Measurements from ENCODE around the gene IL1A. TPM values are rescaled to one million over a fixed set of nuclear protein-coding genes. Genes with fewer than 3 reads are reported as not detected.
A peak's percentile ranks its signal among the peaks of the same experiment; 100 is the strongest.

IL1A gene
- total and polyA plus RNA-seq, 10 of the 15 experiments (the other 5 are each of a cell fraction or from before 2014, with no cell fraction given): 0.10 to 8.7 (median 6.9) TPM

DNA sequence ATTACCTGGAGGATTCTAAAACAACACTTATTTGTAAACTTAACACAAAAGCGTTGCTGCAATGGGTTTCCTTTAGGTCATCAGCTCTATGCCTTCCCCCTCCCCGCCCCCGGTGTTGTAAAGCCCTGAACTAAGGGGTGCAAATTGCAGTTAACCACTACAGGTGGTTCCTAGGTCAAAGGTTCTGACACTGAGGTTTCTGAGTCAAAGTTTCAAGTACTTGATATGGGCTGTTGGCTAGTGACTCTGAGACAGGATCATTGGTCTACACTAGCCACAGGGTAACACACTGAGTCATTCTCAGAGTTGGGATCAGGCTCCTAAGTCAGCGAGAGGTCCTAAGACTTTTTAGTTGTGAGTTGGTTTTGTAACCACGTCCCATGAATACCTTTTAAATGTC, 36.8 kb upstream of the IL1A start (continued):
- TF ChIP-seq, protein P1, sequence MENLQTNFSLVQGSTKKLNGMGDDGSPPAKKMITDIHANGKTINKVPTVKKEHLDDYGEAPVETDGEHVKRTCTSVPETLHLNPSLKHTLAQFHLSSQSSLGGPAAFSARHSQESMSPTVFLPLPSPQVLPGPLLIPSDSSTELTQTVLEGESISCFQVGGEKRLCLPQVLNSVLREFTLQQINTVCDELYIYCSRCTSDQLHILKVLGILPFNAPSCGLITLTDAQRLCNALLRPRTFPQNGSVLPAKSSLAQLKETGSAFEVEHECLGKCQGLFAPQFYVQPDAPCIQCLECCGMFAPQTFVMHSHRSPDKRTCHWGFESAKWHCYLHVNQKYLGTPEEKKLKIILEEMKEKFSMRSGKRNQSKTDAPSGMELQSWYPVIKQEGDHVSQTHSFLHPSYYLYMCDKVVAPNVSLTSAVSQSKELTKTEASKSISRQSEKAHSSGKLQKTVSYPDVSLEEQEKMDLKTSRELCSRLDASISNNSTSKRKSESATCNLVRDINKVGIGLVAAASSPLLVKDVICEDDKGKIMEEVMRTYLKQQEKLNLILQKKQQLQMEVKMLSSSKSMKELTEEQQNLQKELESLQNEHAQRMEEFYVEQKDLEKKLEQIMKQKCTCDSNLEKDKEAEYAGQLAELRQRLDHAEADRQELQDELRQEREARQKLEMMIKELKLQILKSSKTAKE (IDR thresholded peaks at IDR 0.05; ENCODE audit: low read depth, poor library complexity, severe bottlenecking): peak; percentile 89
- 0 out of 2 replicates have a peak, but pooled peaks have one; percentile 19 for TF ChIP-seq ZSCAN29 (IDR thresholded peaks at IDR 0.05)
- TF ChIP-seq TCF12 (IDR thresholded peaks at IDR 0.05; ENCODE audit: low read depth, low read length): peak; percentile 84; the same call in 1 of the 2 replicates
- no peak for TF ChIP-seq CBX5 (IDR thresholded peaks at IDR 0.05; ENCODE audit: low read depth)
- peak; percentile 87 for TF ChIP-seq IRF4 (IDR thresholded peaks at IDR 0.05; ENCODE audit: low read depth, low read length)
- peak; percentile 95 for TF ChIP-seq EED (IDR thresholded peaks at IDR 0.05; ENCODE audit: low read depth)
- TF ChIP-seq POU2F2 (IDR thresholded peaks at IDR 0.05; ENCODE audit: borderline replicate concordance, low read depth, low read length): 0 out of 3 replicates have a peak, but pooled peaks have one; percentile 43
- TF ChIP-seq CBFB (IDR thresholded peaks at IDR 0.05; ENCODE audit: low read depth): peak; percentile 79; the same call in 1 of the 2 replicates
- TF ChIP-seq IKZF2 (IDR thresholded peaks at IDR 0.05): peak; percentile 92 to 93
- TF ChIP-seq TCF7 (IDR thresholded peaks at IDR 0.05; ENCODE audit: borderline replicate concordance): no peak
- TF ChIP-seq SMARCA5 (IDR thresholded peaks at IDR 0.05): no peak
- TF ChIP-seq RUNX3 (IDR thresholded peaks at IDR 0.05; ENCODE audit: low read length): peak; percentile 97
- TF ChIP-seq CREB1 (IDR thresholded peaks at IDR 0.05; ENCODE audit: low read depth): peak; percentile 43; the same call in 1 of the 2 replicates
- TF ChIP-seq PAX5 (IDR thresholded peaks at IDR 0.05; ENCODE audit: borderline replicate concordance, low read depth, low read length): peak; percentile 81; the same call in 1 of the 2 replicates
- TF ChIP-seq, protein P2, sequence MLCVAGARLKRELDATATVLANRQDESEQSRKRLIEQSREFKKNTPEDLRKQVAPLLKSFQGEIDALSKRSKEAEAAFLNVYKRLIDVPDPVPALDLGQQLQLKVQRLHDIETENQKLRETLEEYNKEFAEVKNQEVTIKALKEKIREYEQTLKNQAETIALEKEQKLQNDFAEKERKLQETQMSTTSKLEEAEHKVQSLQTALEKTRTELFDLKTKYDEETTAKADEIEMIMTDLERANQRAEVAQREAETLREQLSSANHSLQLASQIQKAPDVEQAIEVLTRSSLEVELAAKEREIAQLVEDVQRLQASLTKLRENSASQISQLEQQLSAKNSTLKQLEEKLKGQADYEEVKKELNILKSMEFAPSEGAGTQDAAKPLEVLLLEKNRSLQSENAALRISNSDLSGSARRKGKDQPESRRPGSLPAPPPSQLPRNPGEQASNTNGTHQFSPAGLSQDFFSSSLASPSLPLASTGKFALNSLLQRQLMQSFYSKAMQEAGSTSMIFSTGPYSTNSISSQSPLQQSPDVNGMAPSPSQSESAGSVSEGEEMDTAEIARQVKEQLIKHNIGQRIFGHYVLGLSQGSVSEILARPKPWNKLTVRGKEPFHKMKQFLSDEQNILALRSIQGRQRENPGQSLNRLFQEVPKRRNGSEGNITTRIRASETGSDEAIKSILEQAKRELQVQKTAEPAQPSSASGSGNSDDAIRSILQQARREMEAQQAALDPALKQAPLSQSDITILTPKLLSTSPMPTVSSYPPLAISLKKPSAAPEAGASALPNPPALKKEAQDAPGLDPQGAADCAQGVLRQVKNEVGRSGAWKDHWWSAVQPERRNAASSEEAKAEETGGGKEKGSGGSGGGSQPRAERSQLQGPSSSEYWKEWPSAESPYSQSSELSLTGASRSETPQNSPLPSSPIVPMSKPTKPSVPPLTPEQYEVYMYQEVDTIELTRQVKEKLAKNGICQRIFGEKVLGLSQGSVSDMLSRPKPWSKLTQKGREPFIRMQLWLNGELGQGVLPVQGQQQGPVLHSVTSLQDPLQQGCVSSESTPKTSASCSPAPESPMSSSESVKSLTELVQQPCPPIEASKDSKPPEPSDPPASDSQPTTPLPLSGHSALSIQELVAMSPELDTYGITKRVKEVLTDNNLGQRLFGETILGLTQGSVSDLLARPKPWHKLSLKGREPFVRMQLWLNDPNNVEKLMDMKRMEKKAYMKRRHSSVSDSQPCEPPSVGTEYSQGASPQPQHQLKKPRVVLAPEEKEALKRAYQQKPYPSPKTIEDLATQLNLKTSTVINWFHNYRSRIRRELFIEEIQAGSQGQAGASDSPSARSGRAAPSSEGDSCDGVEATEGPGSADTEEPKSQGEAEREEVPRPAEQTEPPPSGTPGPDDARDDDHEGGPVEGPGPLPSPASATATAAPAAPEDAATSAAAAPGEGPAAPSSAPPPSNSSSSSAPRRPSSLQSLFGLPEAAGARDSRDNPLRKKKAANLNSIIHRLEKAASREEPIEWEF (IDR thresholded peaks at IDR 0.05; ENCODE audit: insufficient replicate concordance, low read depth, low read length): no peak
- TF ChIP-seq, protein P3, sequence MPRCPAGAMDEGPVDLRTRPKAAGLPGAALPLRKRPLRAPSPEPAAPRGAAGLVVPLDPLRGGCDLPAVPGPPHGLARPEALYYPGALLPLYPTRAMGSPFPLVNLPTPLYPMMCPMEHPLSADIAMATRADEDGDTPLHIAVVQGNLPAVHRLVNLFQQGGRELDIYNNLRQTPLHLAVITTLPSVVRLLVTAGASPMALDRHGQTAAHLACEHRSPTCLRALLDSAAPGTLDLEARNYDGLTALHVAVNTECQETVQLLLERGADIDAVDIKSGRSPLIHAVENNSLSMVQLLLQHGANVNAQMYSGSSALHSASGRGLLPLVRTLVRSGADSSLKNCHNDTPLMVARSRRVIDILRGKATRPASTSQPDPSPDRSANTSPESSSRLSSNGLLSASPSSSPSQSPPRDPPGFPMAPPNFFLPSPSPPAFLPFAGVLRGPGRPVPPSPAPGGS (IDR thresholded peaks at IDR 0.05; ENCODE audit: borderline replicate concordance, insufficient read depth, low read depth, low read length, poor library complexity, severe bottlenecking): peak; percentile 82
- 0 out of 2 replicates have a peak, but pooled peaks have one; percentile 29 for TF ChIP-seq STAT1 (conservative IDR thresholded peaks at IDR 0.05)
- TF ChIP-seq, protein P4, sequence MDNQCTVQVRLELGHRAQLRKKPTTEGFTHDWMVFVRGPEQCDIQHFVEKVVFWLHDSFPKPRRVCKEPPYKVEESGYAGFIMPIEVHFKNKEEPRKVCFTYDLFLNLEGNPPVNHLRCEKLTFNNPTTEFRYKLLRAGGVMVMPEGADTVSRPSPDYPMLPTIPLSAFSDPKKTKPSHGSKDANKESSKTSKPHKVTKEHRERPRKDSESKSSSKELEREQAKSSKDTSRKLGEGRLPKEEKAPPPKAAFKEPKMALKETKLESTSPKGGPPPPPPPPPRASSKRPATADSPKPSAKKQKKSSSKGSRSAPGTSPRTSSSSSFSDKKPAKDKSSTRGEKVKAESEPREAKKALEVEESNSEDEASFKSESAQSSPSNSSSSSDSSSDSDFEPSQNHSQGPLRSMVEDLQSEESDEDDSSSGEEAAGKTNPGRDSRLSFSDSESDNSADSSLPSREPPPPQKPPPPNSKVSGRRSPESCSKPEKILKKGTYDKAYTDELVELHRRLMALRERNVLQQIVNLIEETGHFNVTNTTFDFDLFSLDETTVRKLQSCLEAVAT (IDR thresholded peaks at IDR 0.05): peak; percentile 74; the same call in 1 of the 2 replicates
- peak in 1 of 2 experiments; percentile 81; a peak in 2 of 3 replicates for TF ChIP-seq EGR1 (IDR thresholded peaks at IDR 0.05; ENCODE audit: borderline replicate concordance in 1 of 2, low read depth in 2 of 2, low read length in 2 of 2)
- TF ChIP-seq NBN (IDR thresholded peaks at IDR 0.05): peak; percentile 73

Data from GM12878 (cell line).